HG03175 (cell line): ENCODE results near the gene PSMC6.
A peak's percentile ranks its signal among the peaks of the same experiment; 100 is the strongest.

Experiments used
- ATAC-seq: cut with Tn5 transposase; IDR thresholded peaks from one replicate; pipeline ENCODE4 v1.9.1; 2021; ENCODE audit warnings: mild to moderate bottlenecking, moderate library complexity; ENCODE audit not compliant: unreplicated experiment

The PSMC6 gene

GRCh38 chr14:52706724-52707706 lies at the start of gene PSMC6:
TSS of gene PSMC6 (plus strand) at chr14:52707200. CDS start at chr14:52707220, 20 bp downstream.
- ATAC-seq, result peak; percentile 97

- no peak for ATAC-seq
Observed at GRCh38 chr14:52660325-52660724, 46.7 kb upstream of the PSMC6 start.

DNA sequence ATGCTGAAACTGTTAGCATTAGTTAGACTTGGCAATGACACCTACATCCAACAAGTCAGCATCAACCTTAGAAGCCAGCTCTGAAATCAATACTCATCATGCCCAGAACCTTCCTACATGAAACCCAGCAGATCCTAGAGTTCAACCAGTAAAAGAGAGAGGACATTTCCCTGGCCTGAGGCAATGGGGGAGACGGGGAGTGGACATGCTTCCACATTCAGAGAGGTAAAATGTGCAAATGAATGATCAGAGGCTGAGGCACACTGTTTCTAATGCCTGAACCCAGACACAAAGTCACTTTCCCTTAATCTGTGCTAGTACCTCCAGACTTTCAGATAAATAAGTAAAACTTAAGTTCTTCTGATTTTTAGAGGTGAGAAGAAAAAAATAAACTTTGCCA lies 46.2 kb upstream of the PSMC6 start:
- no peak for ATAC-seq

DNA sequence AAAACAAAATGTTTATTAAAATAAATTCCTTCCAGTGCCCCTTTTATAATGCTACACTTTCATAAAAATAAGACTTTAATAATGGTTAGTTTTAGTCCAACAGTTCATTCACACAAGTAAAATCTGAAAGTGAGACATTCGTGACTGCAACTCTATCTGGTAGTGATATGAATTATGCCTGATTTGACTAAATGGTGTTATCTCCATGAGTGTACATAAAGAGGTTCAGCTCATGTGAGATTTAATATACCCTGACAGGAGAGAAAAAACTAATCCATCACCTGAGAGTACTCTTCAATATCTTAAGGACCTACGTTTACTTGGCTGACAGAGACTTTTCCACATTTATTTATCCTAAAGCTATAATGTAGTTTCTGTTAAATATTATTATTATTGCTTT lies 45.7 kb upstream of the PSMC6 start:
- no peak for ATAC-seq

DNA sequence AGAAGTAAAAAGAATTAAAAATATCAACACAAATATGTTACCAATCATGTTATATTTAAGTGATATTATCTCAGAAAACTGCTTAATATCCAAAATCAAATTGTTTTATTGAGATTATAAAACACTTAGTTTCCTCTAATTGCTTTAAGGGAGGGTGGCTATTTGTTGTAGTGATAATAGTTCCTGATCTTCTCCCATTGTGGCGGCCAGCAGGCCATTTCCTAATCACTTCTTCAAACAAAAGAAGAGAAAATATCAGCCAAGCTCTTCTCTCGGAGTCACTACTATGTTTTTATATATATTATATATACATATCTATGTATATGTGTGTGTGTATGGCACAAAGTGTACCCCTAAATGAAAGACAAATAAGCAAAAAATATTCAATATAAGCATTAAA lies 43.1 kb upstream of the PSMC6 start:
- no peak for ATAC-seq

GRCh38 chr14:52678591-52678990 lies 28.4 kb upstream of the PSMC6 start:
- ATAC-seq, result peak; percentile 52

DNA sequence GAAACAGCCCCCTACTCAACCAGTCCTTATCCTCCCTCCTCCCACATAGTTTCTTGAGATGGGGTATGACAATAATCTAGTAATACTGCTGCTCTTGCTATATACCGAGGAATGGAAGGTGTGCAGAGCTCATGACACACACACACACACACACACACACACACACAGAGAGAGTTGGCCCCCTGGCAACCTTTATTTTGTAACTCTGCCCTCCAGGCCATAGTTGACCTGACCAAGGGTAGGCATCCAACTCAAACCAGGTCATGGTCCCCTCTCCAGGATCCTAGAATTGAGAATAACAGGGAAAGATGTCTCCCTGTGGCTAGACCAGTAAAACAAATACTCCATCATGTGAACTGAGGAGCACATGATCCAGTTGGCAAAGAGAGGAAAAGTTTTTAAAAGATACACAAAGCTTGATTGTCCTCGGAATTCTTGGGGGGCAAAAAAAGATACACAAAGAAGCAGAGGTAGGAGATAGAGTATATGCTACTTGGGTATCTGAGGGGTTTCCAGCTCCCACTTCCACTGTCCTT lies 22.9 kb upstream of the PSMC6 start:
- ATAC-seq, result no peak

GRCh38 chr14:52686176-52686575 lies 20.8 kb upstream of the PSMC6 start:
- no peak for ATAC-seq

DNA sequence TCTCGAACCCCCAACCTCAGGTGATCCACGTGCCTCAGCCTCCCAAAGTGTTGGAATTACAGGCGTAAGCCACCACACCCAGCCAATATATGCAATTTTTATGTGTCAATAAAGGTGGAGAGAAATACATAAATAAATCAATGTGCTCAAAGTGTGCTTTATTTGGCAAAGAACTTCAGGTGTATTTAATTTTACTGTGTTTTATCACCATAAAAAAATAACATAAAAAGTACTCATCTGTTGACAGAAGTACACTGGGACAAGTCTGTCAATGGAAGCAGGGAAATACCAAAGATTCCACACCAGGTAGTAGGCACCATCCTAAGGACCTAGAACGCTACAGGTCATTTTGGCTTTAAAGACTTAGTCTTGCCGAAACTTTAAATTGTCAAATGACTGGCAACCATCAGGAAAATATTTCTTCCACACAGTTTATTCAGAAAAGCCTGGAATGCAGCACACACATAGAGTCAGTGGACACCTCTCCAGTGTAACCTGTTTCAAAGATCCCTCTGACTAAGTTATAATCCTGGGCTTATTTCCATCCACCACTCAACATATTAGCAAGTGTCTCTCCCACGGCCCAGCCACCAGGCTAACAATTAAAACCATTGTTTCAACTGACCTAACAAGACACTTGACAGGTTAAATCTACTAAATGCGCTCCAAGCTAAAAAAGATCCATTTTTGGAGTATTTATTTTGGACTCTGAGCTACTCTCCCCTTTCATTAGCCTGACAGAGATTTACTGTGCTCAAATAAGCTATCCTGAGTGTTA lies 15.8 kb upstream of the PSMC6 start:
- no peak for ATAC-seq

- ATAC-seq, result no peak
Observed at GRCh38 chr14:52692248-52692962, 14.6 kb upstream of the PSMC6 start.

DNA sequence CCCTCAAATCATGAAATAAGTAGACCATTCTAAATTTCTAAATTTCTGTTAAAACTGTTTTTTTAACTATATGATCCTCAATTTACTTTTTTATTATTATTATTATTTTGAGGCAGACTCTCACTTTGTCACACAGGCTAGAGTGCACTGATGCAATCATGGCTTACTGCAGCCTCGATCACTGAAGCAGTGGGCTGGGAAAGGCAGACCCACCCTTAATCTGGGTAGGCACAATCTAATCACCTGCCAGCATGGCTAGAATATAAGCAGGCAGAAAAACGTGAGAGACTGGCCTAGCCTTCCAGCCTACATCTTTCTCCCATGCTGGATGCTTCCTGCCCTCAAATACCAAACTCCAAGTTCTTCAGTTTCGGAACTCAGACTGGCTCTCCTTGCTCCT lies 14.0 kb upstream of the PSMC6 start:
- ATAC-seq, result no peak

GRCh38 chr14:52693532-52693931 lies 13.5 kb upstream of the PSMC6 start:
- ATAC-seq, result no peak

DNA sequence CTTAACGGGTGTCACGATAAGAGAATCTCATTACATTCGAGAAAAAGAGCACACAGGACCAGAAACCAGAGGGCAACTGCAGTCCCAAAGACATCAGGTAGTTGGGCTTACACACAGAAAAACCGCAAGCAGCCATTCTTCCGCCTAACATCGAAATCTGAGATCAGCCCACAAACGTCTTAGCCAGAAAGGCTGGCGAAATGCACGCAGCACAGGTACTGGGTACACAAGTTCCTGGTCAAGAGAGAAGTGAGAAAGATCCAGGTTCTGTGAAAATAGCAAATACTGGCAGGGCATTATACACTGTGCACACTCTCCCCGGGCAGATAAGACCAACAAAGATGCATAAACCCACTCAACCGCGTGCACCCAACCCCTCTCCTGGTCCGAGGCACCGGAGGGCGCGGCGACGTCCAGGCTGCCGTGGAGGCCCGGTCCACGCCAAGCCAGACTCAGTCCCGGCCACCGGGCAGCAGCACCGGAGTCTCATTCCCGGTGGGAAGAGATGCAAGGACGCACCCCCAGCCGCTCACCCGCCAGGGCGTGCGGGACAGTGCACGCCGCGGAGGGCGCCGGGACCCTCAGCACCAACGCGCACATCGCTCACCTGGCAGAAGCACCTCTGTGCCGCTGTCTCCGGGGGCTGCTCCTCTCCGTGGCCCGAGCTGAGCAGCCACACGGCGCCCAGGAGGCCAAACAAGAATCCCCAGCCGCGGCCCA lies 12.1 kb upstream of the PSMC6 start:
- ATAC-seq, result peak; percentile 58

DNA sequence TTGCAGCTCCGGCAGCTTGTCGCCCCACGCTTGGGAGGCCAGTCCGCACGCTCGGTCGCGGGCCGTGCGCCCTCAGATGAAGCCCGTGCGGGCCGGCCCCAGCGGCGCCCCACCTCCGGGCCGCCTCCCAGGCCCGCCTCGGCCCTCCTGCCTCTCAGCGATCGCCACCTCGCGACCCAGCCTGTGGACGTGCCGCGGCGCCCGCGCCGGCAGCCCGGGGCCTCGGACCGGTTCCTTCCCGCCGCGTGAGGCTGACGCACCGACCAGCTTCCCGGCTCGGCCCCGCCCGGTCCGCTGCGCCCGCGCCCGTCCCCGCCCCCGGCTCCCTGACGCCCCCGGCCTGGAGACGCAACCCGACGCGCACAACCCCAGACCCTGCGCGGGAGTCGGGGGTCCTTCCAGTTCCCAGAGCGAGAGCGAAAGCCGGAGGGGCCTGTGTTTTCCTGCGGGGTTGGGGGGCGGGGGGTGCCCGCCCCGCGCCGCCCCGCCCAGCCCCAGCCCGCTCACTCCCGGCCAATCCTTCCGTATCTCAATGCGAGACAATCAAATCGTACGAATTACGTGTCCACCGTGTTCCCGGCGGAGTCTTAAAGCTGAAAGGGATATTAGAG lies 11.4 kb upstream of the PSMC6 start, which contains the start of gene ERO1A:
TSS of gene ERO1A (minus strand) at position 78 of the 611 bp plus-strand sequence. CDS start at position 1, 77 bp downstream.
- peak; percentile 60 for ATAC-seq

GRCh38 chr14:52700701-52701172 lies 6.3 kb upstream of the PSMC6 start:
- no peak for ATAC-seq

DNA sequence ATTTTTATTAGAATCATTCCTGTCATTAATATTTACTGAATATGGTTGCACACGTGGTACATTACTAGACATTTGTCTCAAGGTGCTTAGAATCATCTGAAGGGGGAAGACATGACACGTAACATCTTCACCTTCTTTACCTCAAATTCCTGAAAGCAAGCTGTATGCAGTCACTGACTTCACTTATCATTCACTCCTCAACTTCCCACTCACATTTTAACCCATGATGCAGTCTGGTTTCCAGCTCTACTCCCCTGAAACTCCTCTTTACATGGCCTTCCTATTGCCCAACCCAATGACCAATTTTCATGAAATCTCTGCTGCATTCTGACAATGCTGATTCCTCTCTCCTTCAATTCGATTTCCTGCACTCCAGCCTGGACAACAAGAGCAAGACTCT lies 5.8 kb upstream of the PSMC6 start:
- no peak for ATAC-seq

DNA sequence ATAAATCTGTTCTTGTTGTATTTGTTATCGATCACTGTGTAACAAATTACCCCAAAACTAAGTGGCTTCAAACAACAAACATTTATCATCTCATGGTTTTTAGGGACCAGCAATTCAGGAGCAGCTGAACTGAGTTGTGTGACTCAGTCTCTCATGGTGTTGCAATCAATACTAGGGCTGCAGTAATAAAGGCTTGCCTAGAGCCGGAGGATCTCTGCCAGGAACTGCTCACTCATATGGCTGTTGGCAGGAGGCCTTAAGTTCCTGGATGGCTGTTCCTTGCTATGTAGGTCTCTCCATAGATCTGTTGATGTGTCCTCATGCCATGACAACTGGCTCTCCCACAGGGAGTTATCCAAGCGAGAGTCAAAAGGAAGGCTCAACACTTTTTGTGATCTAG lies 3.8 kb upstream of the PSMC6 start:
- ATAC-seq, result no peak

DNA sequence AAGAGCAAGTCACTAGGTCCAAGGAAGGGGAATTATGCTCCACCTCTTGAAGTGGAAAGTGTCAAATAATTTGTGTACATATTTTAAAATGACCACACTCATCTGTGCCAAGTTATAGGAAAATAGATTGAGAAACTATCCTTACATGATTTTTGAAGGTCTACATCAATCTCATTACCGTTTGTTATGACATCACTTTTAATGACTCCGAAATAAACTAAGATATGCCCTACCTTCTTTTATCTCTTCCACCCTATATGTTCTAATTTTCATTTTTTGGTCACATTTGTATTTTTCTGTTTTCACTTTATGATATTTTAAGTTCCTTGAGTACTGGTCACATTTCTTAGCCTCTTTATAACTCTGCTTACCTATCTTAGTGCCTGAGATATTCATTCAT lies 3.3 kb upstream of the PSMC6 start:
- ATAC-seq, result no peak

- ATAC-seq, result no peak
Observed at GRCh38 chr14:52706286-52706685, 714 bp upstream of the PSMC6 start.

- no peak for ATAC-seq
Observed at GRCh38 chr14:52711666-52712065, 4.7 kb downstream of the PSMC6 start.
